ENCODE measurements around the gene RIT1.

GRCh38 chr1:155910621-155911121 is 478 bp downstream of the RIT1 start:
- TF ChIP-seq POLR2A (IDR thresholded peaks at IDR 0.05; ENCODE audit: low read length), result no peak
- TF ChIP-seq GATA1 (IDR thresholded peaks at IDR 0.05; ENCODE audit: low read depth, low read length), result no peak
